Measurements from ENCODE around the gene ANKRD13D.
A peak's percentile ranks its signal among the peaks of the same experiment; 100 is the strongest.

The ANKRD13D gene

DNA sequence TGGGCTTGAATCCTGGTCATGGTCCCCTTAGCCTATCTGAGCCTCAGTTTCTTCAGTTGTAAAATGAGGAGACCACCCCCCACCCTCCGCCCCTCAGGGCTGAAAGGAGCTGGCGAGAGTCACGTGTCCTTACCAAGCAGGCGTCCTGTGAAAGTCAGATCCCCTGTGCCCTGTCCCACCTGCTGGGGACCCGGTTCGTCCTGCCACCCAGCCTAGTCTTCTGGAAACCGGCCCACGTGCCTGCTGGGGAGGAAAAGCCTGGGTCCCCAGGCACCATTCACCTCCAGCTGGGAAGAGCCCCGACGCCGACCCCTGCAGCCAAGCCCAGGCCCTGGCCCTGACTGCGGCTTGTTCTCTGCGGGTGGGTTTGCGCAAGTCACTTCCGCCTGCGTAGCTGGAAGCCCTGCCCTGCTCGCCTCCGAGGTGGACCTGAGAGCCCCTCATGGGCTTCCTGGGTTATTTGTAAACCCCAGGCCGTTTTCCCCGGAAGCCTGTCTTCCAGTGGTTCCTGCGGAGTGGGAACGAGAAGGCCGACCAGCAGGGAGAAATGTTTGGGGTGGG lies 13.5 kb downstream of the ANKRD13D start:
- peak; percentile 70 for DNase-seq (ENCODE audit: low spot score)

DNA sequence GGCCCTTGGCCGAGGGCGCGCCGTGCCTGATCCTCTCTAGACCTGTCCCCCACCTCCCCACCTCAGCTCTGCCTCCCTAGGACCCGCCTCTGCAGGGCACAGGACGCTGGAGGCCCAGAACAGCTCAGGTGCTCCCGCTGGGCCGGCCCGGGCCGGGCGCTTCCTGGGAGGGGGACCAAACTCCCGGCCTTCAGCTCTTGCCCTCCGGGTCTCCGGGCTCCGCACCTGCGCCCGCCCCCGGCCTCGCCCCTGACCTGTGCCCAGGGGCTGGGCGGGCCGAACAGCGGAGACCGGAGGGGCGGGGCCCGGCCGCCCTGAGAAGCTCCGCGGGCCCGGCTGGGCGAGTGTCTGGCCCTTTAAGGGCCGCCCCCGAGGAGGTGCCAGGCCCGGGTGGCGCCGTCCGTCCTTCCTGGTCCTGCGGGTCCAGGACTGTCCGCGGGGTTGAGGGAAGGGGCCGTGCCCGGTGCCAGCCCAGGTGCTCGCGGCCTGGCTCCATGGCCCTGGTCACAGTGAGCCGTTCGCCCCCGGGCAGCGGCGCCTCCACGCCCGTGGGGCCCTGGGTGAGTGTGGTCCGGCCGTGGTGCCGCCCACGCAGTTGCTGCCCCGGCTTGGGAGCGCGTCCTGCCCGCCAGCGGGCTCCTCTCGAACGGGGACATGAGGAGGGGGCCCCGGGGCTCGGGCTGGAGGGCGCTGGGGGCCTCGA lies 14.2 kb downstream of the ANKRD13D start, which contains the start of gene SSH3:
TSS of gene SSH3 (plus strand) at position 399 of the 703 bp plus-strand sequence. CDS start at position 495, 96 bp downstream.
- DNase-seq (ENCODE audit: low spot score), result peak; percentile 91

DNA sequence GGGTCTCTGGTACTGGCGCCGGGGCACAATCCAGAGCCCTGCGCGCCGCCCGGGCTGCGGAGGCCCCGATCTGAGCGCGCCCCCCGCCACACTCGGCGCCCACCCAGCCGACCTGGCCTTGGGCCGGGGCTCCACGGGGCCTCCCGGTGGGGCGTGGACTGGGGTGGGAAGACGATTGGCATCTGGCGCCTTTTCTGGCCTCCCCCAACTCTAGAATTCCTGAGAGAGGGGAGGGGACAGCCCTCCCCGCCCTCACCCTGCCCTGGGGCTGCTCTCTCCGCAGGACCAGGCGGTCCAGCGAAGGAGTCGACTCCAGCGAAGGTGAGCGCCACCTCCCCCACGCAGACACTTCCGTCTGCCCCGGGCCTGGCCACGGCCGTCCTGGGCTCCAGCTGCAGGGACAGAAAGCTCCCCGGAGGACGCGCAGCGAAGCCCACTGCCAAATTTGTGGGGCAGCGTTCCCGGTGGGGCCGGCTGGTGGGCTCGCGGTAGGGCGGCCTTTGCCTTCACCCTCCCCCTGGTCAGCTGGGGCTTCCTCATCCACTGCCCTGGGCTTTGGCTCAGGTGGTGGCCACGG lies 14.8 kb downstream of the ANKRD13D start:
- DNase-seq (ENCODE audit: low spot score), result no peak

DNA sequence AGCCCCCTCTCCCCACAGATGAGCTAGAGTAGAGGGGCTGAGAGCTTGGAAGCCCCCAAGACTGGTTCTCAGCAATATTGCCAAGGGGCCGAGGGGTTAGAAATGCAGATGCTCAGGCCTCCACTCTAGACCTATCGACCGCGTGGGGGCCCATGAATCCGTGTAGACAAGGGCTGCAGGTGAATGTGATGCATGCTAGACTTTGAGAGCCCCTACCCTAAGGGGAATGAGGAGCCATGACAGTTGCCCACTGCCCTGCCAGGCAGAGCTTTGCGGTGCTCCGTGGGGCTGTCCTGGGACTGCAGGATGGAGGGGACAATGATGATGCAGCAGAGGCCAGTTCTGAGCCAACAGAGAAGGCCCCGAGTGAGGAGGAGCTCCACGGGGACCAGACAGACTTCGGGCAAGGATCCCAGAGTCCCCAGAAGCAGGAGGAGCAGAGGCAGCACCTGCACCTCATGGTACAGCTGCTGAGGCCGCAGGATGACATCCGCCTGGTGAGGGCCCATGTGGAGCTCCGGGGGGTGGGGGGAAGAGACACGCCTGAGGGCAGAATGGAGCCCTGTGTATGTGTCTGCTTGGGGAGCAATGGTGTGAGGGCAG lies 15.5 kb downstream of the ANKRD13D start:
- no peak for DNase-seq (ENCODE audit: low spot score)

DNA sequence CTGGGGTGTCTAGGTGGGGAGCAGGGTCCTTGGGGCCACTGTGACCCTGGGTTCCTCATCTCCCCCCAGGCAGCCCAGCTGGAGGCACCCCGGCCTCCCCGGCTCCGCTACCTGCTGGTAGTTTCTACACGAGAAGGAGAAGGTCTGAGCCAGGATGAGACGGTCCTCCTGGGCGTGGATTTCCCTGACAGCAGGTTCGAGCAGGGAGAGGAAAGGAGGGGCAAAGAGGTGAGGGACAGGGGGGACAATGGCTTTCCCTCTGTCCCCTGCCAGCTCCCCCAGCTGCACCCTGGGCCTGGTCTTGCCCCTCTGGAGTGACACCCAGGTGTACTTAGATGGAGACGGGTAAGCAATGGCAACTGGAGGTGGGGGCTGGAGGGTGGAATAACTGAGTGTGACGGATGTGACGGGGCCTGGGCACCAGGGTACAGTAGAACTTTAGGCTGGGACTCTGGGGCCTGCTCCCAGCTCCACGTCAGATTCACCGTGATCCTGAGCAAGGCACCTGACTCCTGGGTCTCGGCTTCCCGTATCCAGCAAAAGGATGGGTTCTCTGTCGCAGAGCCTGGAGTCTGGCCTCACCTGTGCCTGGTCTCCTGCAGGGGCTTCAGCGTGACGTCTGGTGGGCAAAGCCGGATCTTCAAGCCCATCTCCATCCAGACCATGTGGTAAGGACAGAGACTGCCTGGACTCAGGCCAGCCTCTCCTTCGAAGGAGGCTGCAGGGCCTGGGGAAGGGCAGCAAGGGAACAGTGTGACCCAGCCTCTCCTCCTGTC lies 17.9 kb downstream of the ANKRD13D start:
- DNase-seq (ENCODE audit: low spot score), result no peak

DNA sequence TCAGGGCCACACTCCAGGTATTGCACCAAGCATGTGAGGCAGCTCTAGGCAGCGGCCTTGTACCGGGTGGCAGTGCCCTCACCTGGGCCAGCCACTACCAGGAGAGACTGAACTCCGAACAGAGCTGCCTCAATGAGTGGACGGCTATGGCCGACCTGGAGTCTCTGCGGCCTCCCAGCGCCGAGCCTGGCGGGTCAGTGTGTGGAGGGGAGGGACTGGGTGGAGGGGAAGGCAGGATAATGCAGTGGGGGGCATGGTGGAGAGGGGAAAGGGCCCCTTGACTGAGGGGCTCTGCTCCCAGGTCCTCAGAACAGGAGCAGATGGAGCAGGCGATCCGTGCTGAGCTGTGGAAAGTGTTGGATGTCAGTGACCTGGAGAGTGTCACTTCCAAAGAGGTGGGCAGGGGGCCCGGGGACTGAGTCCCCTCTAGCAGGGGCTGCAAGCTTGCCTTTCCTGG lies 18.5 kb downstream of the ANKRD13D start:
- DNase-seq (ENCODE audit: low spot score), result no peak

DNA sequence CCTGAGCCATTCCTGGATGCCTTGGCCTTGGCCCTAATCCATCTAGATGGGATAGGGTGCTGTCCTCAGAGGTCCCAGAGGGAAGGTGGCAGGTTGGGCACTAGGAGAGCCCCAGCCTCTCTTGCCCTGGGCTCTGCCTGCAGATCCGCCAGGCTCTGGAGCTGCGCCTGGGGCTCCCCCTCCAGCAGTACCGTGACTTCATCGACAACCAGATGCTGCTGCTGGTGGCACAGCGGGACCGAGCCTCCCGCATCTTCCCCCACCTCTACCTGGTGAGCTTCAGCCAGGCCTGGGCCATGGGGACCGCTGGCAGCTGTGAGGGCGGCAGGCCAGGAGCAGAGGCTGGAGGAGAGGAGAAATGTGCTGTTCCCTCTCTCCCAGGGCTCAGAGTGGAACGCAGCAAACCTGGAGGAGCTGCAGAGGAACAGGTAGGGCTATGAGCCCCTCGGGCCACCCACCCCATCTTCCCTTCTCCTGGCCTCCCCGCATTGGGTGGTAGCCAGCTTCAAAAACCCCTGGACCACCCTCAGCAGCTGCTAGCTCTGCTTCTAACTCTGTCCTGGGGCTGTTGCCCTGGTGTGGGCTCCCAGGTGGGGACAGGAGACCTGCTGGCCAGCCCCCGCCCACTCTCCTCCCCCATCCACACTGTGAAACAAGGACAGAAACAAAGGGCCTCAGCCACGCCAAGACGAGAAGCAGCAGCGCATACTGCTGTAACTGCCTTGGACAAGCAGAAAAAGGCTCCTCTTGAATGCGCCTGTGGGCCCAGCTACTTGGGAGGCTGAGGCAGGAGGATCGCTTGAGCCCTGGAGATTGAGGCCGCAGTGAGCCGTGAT lies 19.1 kb downstream of the ANKRD13D start:
- DNase-seq (ENCODE audit: low spot score), result no peak

DNA sequence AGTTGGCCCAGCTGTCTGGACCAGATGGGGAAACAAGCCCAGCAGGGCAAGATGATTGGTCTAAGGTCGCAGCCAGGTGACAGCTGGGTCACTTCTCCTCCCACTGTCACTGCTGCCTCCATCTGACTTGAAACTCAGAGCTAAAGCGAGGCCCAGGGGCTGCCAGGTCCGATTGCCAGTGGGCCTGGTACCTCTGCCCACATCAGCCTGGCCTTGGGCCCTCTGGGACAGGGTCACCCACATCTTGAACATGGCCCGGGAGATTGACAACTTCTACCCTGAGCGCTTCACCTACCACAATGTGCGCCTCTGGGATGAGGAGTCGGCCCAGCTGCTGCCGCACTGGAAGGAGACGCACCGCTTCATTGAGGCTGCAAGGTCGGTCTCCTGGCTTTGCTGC lies 20.1 kb downstream of the ANKRD13D start:
- DNase-seq (ENCODE audit: low spot score), result no peak

DNA sequence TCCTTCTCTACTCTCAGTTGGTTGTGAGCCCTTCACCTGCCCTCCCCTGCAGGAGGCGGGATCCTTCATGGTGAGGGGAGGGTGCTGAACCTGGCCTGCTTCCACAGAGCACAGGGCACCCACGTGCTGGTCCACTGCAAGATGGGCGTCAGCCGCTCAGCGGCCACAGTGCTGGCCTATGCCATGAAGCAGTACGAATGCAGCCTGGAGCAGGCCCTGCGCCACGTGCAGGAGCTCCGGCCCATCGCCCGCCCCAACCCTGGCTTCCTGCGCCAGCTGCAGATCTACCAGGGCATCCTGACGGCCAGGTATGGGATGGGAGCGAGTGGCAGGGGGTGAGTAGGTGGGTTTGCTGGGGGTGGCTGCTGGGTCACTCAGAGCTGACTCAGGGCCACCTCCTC lies 20.6 kb downstream of the ANKRD13D start:
- DNase-seq (ENCODE audit: low spot score), result no peak

DNA sequence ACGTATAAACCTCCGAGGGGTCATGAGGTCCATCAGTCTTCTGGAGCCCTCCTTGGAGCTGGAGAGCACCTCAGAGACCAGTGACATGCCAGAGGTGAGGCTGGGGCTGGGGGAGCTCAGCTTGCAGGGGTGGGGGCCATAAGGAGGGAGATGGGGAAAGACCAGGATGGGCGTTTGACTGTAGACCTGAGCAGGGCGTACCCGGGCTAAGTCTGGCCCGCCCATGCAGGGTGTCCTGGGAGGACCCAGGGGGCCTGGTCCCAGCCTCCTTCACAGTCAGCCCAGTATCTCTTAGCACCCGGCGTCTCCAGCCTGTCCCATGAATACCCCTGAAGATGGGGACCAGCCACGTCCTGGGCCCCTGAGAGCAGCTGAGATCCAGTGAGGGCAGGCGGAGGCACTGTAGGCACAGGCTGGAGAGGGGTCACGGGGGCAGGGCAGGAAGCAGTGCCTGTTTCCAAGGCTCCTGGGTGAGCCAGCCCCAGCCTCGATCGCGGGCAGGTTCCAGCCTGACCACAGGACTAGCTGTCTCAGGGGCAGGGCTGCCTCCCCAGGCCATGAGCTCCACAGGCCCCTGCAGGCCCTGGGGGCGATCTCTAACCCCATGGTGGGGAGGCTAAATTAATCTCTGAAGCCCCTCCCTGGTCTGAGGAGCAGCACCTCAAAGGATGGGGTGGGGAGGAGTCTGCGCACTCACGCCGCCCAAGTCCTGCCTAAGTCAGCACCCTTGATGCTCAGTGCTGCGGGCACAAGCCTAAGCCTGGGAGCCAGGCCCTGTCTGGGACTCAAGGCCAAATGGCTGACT lies 21.3 kb downstream of the ANKRD13D start:
- DNase-seq (ENCODE audit: low spot score), result no peak

DNA sequence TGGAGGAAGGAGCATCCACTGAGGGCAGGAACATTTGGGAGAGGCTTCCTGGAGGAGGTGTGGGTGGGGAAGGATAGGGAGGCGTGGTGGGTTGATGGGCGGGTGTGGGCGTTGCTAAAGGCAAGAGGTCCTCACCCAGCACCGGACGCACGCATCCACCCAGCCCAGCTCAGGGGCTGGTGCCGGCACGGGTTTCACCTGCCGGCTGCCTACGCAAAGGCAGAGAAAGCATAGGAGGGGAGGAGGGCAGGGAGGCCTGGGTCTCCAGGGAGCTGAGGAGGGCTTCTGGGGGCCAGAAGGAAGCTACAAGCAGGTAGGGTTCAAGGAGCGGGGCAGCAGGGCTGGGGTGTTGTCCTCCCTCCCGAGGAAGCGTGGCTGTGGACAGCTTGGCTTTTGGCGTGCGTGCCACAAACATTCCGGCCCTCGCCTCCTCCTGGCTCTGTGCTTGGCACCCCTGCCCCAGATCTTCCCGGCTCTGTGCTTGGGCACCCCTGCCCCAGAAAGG lies 22.0 kb downstream of the ANKRD13D start:
- no peak for DNase-seq (ENCODE audit: low spot score)

DNA sequence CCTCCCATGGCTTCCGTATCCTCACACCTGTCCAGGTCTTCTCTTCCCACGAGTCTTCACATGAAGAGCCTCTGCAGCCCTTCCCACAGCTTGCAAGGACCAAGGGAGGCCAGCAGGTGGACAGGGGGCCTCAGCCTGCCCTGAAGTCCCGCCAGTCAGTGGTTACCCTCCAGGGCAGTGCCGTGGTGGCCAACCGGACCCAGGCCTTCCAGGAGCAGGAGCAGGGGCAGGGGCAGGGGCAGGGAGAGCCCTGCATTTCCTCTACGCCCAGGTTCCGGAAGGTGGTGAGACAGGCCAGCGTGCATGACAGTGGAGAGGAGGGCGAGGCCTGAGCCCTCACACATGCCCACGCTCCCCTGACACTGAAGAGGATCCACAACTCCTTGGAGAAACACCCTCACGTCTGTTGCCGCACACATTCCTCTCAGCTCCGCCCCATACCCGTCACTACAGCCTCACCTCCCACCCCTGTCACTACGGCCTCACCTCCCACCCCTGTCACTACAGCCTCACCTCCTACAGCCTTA lies 22.5 kb downstream of the ANKRD13D start:
- no peak for DNase-seq (ENCODE audit: low spot score)

DNA sequence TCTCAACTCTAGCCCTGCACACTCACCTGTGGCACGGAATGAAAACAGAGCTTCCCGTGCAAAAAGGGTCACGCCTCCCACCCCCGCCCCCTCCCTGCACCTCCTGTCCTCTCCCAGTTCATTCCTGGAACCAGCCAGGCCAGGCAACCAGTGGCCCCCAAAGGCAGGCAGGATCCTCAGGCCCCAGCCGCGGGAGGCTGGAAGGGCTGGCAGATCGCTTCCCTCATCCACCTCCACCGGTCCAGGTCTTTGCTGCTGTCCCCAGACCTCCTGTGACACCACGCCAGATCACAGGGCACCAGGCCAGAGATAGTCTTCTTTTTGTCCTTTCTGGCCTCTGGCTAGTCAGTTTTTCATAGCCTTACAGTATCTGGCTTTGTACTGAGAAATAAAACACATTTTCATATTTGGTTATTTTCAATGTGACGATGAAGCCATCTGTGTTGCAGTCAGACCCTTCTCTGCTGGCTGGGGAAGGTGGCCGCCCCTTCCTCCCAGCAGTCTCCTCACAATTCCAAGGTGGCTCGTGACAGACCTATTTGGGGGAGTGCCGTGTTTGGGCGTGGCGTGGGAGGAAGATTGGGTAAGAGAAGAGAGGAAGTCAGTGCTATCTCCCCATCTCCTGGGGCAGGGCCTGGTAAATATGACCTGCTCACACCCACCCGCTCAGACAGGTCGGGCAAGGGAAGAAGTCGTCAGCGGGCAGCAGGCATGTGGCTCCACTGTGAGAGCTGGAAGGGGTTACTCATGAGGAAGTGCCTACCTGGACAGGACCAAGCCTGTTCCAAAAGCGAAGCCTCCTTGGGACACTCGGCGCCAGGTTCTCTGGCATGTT lies 23.3 kb downstream of the ANKRD13D start:
- DNase-seq (ENCODE audit: low spot score), result peak; percentile 75

DNA sequence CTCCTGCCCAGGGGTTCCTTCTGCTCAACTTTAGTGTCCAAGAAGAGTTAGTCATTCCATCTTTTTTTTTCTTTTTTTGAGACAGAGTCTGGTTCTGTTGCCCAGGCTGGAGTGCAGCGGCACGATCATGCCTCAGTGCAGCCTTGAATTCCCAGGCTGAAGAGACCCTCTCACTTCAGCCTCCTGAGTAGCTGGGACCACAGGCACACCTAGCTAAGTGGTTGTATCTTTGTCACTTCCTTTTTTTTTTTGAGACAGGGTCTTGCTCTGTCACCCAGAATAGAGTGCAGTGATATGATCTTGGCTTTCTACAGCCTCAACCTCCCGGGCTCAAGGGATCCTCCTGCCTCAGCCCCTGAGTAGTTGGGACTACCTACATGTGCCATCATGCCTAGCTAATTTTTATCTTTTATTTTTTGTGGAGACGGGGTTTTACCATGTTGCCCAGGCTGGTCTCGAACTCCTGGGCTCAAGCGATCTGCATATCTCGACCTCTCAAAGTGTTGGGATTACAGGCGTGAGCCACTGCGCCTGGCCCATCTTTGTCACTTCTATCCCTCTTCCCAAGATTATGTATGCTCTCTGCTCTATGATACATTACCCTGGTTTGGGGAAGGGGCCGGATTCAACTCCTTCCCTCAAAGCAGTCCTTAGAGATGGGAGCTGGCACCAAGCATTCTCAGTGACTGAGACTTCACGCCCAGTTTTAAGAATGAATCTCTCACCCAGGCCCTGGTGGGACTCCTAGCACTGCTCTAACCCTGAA lies 24.2 kb downstream of the ANKRD13D start:
- DNase-seq (ENCODE audit: low spot score), result no peak

DNA sequence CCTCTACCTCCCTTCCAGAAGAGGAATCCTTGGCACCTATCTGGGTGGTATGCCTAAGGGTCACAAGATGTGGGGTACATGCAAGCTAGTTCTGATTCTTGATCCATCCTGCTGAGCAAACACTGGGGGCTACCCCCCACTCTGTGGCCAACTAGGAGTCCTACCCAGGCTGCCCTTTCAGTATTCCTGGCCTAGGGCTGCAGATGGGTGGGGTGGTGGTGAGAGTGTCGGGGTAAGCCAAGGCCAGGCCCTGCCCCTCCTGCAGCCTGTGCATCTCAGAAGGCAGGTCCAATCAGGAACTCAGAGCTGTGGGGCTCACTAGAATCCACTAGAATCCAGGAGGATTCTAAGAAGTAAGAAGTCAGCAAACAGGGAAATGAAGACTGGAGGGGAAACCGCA lies 25.1 kb downstream of the ANKRD13D start:
- no peak for DNase-seq (ENCODE audit: low spot score)

DNA sequence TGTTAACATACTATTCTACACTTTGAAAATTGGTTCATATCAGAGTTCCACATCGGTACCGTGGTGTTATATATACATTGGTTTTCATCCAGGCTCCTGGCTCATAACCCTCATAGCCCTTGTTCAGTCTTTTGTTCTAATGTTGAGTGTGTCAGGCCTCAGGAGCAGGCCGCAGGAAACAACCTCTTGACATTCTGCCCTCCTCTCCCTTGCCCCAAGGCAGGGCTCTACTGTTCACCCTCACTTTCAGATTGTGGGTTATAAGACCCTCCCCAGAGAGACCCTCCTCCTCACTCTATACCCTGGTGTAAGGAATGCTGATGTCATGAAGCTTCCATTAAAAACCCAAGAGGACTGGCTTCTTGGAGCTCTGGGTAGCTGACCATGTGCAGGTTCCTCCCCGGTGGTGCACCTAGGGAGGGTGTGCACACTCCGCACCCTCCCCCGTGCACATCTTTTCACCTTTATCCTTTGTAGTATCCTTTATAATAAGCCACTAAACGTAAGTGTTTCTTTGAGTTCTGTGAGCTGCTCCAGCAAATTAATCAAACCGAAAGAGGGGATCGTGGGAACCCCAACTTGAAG lies 26.3 kb downstream of the ANKRD13D start:
- no peak for DNase-seq (ENCODE audit: low spot score)

DNA sequence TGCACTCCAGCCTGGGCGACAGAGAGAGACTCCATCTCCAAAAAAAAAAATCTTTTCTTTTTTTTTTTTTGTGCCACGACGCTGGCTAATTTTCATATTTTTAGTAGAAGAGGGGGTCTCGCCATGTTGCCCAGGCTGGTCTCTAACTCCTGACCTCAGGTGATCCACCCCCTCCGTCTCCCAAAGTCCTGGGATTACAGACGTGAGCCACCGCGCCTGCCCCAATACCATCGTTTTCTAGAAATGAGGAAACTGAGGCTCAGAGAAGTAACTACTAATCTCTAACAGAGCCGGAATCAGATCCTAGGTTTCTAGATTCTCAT lies 27.7 kb downstream of the ANKRD13D start:
- DNase-seq (ENCODE audit: low spot score), result no peak

DNA sequence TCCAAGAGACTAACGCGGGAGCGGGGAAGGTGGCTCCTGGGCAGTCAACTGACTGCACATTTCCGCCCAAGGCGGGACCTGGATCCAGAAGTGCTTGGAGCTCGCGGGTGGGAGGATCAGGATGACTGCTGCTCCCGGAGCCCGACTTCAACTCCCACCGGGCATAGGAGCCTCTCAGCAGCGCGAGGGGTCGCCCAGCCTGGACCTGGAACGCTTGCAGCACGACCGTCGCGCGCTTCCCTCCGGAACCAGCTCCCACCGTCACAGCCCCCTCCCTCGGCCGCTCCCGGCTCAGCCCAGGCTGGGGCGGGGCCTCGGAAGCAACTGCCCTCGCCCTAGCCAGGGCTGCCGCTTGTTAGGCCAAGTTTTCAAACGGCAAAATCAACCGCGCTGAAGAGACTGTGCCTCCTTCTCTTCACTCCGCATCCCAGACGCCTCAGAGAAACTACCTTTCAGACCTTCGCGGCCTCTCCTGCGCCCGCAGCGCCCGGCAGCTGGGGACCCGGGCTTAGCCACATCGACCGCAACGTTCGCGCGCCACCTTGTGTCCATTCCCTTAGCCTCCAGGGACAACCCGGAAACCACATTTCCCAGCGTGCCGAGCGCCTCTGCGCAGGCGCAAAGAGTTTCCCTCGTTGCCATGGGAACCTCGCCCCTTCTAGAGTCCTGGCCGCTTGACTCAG lies 28.2 kb downstream of the ANKRD13D start:
- DNase-seq (ENCODE audit: low spot score), result peak; percentile 98

Data from LoVo (cell line).